Omental fat pad (tissue), 4 donors: Measurements from ENCODE around the gene RHOG. TPM values are rescaled to one million over a fixed set of nuclear protein-coding genes. Genes with fewer than 3 reads are reported as not detected.

ENCODE experiments used
- ATAC-seq: fragments of 150-250 bp; one replicate; pipeline ENCODE4 v1.9.1; 2016; ENCODE audit warnings: mild to moderate bottlenecking, moderate library complexity; ENCODE audit not compliant: low FRiP score
- DNase-seq: peaks from one replicate; pipeline ENCODE4 v3.0.0-alpha.2; 2019; ENCODE audit warnings: low spot score
- total RNA-seq, 4 donors: library from RNA; depleted of rRNA; stranded (reverse); fragments of >200 nt; gene quantifications; one replicate each; pipeline ENCODE4 v1.1.0, GENCODE V29; 2016
- TF ChIP-seq, protein P1 (sequence below), 3 donors: fragments of 450-650 bp; IDR thresholded peaks; one replicate each; pipeline ENCODE4 v1.5.1; 2016 to 2017; ENCODE audit warnings: antibody characterized with exemption in 3 of 3, mild to moderate bottlenecking in 3 of 3, moderate library complexity in 2 of 3

The RHOG gene
- total RNA-seq, 4 donors from 2014 or later, result 53.2 to 90.3 (median 67.8) TPM

DNA sequence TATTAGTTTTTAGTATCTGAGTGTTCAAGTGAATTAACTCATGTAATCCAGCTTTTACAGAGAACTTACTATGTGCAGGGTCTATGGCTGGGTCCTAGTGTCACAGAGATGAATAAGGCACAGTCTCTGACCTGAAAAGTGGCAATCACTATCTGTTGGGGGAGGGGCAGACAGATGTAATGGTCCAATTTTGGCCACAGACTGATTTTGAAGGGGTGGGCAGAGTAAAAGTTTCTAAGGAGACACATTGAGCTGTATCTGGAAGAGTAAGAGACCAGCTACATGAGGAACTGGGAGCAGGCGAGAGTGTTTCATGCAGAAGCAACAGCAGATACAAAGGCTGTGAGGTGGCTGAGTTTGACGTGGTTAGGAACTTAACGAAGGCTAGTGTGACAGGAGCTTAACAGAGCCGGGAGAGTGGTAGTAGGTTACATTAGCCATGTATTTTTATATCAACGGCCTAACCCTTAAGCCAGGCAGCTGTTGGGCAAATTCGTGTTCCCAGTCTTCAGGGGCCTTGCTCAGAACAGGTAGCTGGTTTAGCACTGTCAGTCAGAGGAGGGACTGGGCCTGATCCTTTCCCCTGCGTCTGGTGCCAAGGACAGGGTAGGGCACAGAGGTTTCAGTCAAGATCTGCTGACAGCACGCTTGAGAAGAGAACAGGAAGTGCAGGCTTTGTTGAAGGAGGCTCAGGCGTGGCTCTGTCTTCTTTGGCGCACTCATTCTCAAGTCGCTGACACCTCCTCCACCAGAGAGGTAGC is 13.3 kb upstream of the RHOG start:
- TF ChIP-seq, protein P1, sequence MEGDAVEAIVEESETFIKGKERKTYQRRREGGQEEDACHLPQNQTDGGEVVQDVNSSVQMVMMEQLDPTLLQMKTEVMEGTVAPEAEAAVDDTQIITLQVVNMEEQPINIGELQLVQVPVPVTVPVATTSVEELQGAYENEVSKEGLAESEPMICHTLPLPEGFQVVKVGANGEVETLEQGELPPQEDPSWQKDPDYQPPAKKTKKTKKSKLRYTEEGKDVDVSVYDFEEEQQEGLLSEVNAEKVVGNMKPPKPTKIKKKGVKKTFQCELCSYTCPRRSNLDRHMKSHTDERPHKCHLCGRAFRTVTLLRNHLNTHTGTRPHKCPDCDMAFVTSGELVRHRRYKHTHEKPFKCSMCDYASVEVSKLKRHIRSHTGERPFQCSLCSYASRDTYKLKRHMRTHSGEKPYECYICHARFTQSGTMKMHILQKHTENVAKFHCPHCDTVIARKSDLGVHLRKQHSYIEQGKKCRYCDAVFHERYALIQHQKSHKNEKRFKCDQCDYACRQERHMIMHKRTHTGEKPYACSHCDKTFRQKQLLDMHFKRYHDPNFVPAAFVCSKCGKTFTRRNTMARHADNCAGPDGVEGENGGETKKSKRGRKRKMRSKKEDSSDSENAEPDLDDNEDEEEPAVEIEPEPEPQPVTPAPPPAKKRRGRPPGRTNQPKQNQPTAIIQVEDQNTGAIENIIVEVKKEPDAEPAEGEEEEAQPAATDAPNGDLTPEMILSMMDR (IDR thresholded peaks at IDR 0.05), result no peak
- ATAC-seq, result no peak
- no peak for DNase-seq

DNA sequence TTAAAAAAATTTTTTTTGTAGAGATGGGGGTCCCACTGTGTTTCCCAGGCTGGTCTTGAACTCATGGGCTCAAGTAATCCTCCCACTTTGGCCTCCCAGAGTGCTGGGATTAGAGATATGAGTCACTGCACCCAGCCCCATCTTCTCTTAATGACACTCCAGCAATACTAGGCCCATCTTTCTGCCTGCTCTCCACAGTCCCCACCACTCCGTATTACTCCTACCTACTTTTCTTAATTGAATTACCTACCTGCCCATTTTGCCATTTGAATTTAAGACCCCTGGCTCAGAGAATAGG is 12.7 kb upstream of the RHOG start:
- no peak for DNase-seq
- TF ChIP-seq, protein P1 (IDR thresholded peaks at IDR 0.05), result no peak
- ATAC-seq, result no peak

DNA sequence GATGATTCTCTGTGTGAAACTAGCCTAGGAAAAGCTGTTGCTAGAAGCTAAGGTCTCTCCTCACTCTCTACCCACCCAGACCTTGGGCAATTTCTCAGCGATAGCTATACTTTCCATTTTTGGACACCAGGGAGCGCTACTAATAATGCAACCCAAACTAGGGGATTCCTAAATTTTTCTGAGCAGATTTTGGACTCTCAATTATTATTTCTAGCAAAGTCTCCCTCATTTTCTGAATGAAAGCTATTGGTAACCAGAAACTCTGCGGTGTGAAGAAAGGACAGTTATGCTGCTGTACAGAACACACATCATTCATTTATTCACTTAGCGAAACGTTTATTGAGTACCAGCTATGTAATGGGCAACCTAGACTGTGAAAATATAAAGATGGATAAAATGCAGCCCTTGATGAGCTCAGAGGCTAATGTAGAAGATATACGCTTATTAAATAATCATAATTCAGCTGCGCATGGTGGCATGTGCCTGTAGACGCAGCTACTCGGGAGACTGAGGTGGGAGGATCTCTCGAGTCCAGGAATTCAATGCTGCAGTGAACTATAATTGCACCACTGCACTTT is 8.6 kb upstream of the RHOG start:
- TF ChIP-seq, protein P1 (IDR thresholded peaks at IDR 0.05), result peak in 1 of 3 donors; percentile 9
- peak; percentile 48 for ATAC-seq
- no peak for DNase-seq

DNA sequence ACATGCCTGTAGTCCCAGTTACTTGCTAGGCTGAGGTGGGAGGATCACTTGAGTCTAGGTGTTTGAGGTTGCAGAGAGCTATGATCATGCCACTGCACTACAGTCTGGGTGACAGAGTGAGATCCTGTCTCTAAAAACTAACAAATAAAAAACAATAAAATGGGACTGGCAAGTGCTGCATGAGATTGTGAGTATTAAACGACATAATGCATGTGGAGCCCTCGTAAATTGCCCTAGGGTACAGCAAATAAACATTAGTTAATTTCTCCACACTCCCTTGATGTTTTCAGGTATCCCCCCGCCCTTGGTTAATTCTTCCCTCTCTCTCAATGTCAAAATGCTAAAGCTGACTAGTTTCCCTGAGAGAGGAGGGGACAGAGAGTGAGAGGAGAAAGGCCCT is 4.9 kb upstream of the RHOG start:
- TF ChIP-seq, protein P1 (IDR thresholded peaks at IDR 0.05), result no peak
- DNase-seq (no peak), ATAC-seq (no peak)

DNA sequence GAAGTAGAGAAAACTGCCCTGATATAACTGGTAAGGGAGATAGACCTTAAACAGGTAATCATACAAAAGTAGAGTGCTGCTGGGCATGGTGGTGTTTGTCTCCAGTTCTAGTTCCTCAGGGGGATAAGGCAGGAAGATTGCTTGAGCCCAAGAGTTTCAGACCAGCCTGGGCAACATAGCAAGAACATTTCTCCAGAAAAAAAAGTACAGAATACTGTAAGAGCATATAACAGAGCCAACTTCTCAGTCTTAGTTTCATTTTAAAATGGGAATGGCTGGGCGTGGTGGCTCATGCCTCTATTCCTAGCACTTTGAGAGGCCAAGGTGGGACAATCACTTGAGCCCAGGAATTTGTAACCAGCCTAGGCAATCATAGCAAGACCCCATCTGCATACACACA is 4.5 kb upstream of the RHOG start:
- DNase-seq (no peak), ATAC-seq (no peak)
- TF ChIP-seq, protein P1 (IDR thresholded peaks at IDR 0.05), result no peak

DNA sequence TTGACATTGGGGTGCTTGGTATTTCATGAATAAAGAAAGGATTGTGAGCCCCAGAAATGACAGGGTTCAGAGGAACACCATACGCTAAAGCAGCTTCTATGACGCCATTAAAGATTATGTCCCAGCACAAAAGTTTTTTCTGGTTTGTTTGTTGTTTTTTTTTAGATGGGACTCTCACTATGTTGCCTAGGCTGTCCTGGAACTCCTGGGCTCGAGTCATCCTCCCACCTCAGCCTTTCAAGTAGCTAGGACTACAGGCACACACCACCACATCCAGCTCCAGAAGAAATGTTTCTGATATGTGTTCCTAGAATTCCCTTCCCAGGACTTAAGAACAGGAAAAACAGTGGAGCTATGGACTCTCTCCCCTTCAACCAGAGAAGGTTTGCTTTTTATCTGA is 2.6 kb upstream of the RHOG start:
- DNase-seq (no peak), ATAC-seq (no peak)
- TF ChIP-seq, protein P1 (IDR thresholded peaks at IDR 0.05), result no peak
